Measurements from ENCODE around the gene PYCR2.

The PYCR2 gene

GRCh38 chr1:225921734-225922709, 2.0 kb downstream of the PYCR2 start:
- peaks cover 68% of the 10 kb centered on the region for H3K36me3 Mint-ChIP-seq (ENCODE audit: low read depth)
- H3K4me3 Mint-ChIP-seq = no peak overlapping the region
- H3K4me1 Mint-ChIP-seq (ENCODE audit: low read depth) = peaks cover 49% of the 10 kb centered on the region
- H3K27ac Mint-ChIP-seq = peak overlapping the region; percentile 91
- no peaks in the 10 kb centered on the region for H3K9me3 Mint-ChIP-seq
- intact Hi-C loops (cut with micrococcal nuclease) = loop anchor here (5.0 kb wide), 1 partner anchor 455 kb away; no protein-coding TSS in a partner anchor
- H3K27me3 Mint-ChIP-seq = no peaks in the 10 kb centered on the region

GRCh38 chr1:225919906-225920305, 4.1 kb downstream of the PYCR2 start:
- H3K9me3 Mint-ChIP-seq = no peaks in the 10 kb centered on the region
- peaks cover 89% of the 10 kb centered on the region for H3K36me3 Mint-ChIP-seq (ENCODE audit: low read depth)
- peaks cover 43% of the 10 kb centered on the region for H3K4me1 Mint-ChIP-seq (ENCODE audit: low read depth)
- H3K27ac Mint-ChIP-seq = peak overlapping the region; percentile 77
- no peak overlapping the region for H3K4me3 Mint-ChIP-seq
- H3K27me3 Mint-ChIP-seq = no peaks in the 10 kb centered on the region
- intact Hi-C loops (cut with micrococcal nuclease) = loop anchor here (5.0 to 10.0 kb wide), 3 partner anchors 55 to 453 kb away; partner anchors contain the start of gene SRP9

GRCh38 chr1:225918280-225918679, 5.8 kb downstream of the PYCR2 start:
- Mint-ChIP-seq H3K4me3 (no peak overlapping the region), H3K9me3 (no peaks in the 10 kb centered on the region), H3K27ac (no peak overlapping the region), H3K4me1 (ENCODE audit: low read depth) (peaks cover 40% of the 10 kb centered on the region), H3K27me3 (no peaks in the 10 kb centered on the region), H3K36me3 (ENCODE audit: low read depth) (peaks cover 84% of the 10 kb centered on the region)
- intact Hi-C loops (cut with micrococcal nuclease) = loop anchor here (10.0 kb wide), 2 partner anchors 57 to 143 kb away; partner anchors contain the start of gene SRP9

- H3K4me3 Mint-ChIP-seq = no peak overlapping the region
- no peaks in the 10 kb centered on the region for H3K9me3 Mint-ChIP-seq
- H3K27me3 Mint-ChIP-seq = no peaks in the 10 kb centered on the region
- peaks cover 33% of the 10 kb centered on the region for H3K4me1 Mint-ChIP-seq (ENCODE audit: low read depth)
- no peak overlapping the region for H3K27ac Mint-ChIP-seq
- intact Hi-C loops (cut with micrococcal nuclease) = loop anchor here (10.0 kb wide), 2 partner anchors 57 to 143 kb away; partner anchors contain the start of gene SRP9
- peaks cover 83% of the 10 kb centered on the region for H3K36me3 Mint-ChIP-seq (ENCODE audit: low read depth)
These were observed 6.5 kb downstream of the PYCR2 start for GRCh38 chr1:225917536-225917935.

GRCh38 chr1:225917101-225917500, 6.9 kb downstream of the PYCR2 start:
- Mint-ChIP-seq H3K9me3 (no peaks in the 10 kb centered on the region), H3K4me1 (ENCODE audit: low read depth) (peaks cover 28% of the 10 kb centered on the region), H3K4me3 (no peak overlapping the region), H3K27ac (no peak overlapping the region), H3K27me3 (no peaks in the 10 kb centered on the region), H3K36me3 (ENCODE audit: low read depth) (peaks cover 80% of the 10 kb centered on the region)
- intact Hi-C loops (cut with micrococcal nuclease) = loop anchor here (10.0 kb wide), 2 partner anchors 58 to 142 kb away; partner anchors contain the start of gene SRP9

GRCh38 chr1:225915538-225915991, 8.5 kb downstream of the PYCR2 start:
- H3K9me3 Mint-ChIP-seq = no peaks in the 10 kb centered on the region
- peaks cover 4% of the 10 kb centered on the region for H3K27me3 Mint-ChIP-seq
- H3K36me3 Mint-ChIP-seq (ENCODE audit: low read depth) = peaks cover 64% of the 10 kb centered on the region
- no peak overlapping the region for H3K4me3 Mint-ChIP-seq
- no peak overlapping the region for H3K27ac Mint-ChIP-seq
- H3K4me1 Mint-ChIP-seq (ENCODE audit: low read depth) = peaks cover 13% of the 10 kb centered on the region
- intact Hi-C loops (cut with micrococcal nuclease) = loop anchor here (10.0 kb wide), 2 partner anchors 59 to 141 kb away; partner anchors contain the start of gene SRP9

- intact Hi-C loops (cut with micrococcal nuclease) = loop anchor here (10.0 kb wide), 2 partner anchors 60 to 140 kb away; partner anchors contain the start of gene SRP9
- no peak overlapping the region for H3K4me3 Mint-ChIP-seq
- H3K9me3 Mint-ChIP-seq = no peaks in the 10 kb centered on the region
- peaks cover 7% of the 10 kb centered on the region for H3K4me1 Mint-ChIP-seq (ENCODE audit: low read depth)
- H3K27me3 Mint-ChIP-seq = peaks cover 4% of the 10 kb centered on the region
- peaks cover 58% of the 10 kb centered on the region for H3K36me3 Mint-ChIP-seq (ENCODE audit: low read depth)
- H3K27ac Mint-ChIP-seq = no peak overlapping the region
These were observed 9.1 kb downstream of the PYCR2 start for GRCh38 chr1:225914947-225915346.

GRCh38 chr1:225914391-225914790, 9.7 kb downstream of the PYCR2 start:
- no peak overlapping the region for H3K27ac Mint-ChIP-seq
- intact Hi-C loops (cut with micrococcal nuclease) = loop anchor here (10.0 kb wide), 2 partner anchors 60 to 140 kb away; partner anchors contain the start of gene SRP9
- H3K9me3 Mint-ChIP-seq = no peaks in the 10 kb centered on the region
- H3K27me3 Mint-ChIP-seq = peaks cover 4% of the 10 kb centered on the region
- no peak overlapping the region for H3K4me3 Mint-ChIP-seq
- peaks cover 53% of the 10 kb centered on the region for H3K36me3 Mint-ChIP-seq (ENCODE audit: low read depth)
- H3K4me1 Mint-ChIP-seq (ENCODE audit: low read depth) = peaks cover 1% of the 10 kb centered on the region

GRCh38 chr1:225911191-225912130, 12.6 kb downstream of the PYCR2 start:
- Mint-ChIP-seq H3K27me3 (peaks cover 4% of the 10 kb centered on the region), H3K4me3 (no peak overlapping the region), H3K27ac (no peak overlapping the region), H3K9me3 (no peaks in the 10 kb centered on the region), H3K4me1 (ENCODE audit: low read depth) (no peaks in the 10 kb centered on the region), H3K36me3 (ENCODE audit: low read depth) (peaks cover 23% of the 10 kb centered on the region)
- intact Hi-C loops (cut with micrococcal nuclease) = loop anchor here (1.0 to 10.0 kb wide), 3 partner anchors 63 to 436 kb away; partner anchors contain the start of gene SRP9

GRCh38 chr1:225909477-225909876, 14.6 kb downstream of the PYCR2 start:
- Mint-ChIP-seq H3K27ac (no peak overlapping the region), H3K27me3 (peaks cover 4% of the 10 kb centered on the region), H3K36me3 (ENCODE audit: low read depth) (peaks cover 5% of the 10 kb centered on the region), H3K9me3 (no peaks in the 10 kb centered on the region), H3K4me3 (no peak overlapping the region), H3K4me1 (ENCODE audit: low read depth) (no peaks in the 10 kb centered on the region)
- intact Hi-C loops (cut with micrococcal nuclease) = no loop called here

GRCh38 chr1:225908773-225909172, 15.3 kb downstream of the PYCR2 start:
- peaks cover 5% of the 10 kb centered on the region for H3K36me3 Mint-ChIP-seq (ENCODE audit: low read depth)
- H3K27ac Mint-ChIP-seq = no peak overlapping the region
- intact Hi-C loops (cut with micrococcal nuclease) = no loop called here

GRCh38 chr1:225908013-225908640, 15.9 kb downstream of the PYCR2 start:
- no peak overlapping the region for H3K4me3 Mint-ChIP-seq
- H3K27me3 Mint-ChIP-seq = peaks cover 4% of the 10 kb centered on the region
- no peaks in the 10 kb centered on the region for H3K9me3 Mint-ChIP-seq
- H3K4me1 Mint-ChIP-seq (ENCODE audit: low read depth) = no peaks in the 10 kb centered on the region
- no peak overlapping the region for H3K27ac Mint-ChIP-seq
- intact Hi-C loops (cut with micrococcal nuclease) = no loop called here
- peaks cover 5% of the 10 kb centered on the region for H3K36me3 Mint-ChIP-seq (ENCODE audit: low read depth)

More at GRCh38 chr1:225908773-225909172, 15.3 kb downstream of the PYCR2 start:
- peaks cover 4% of the 10 kb centered on the region for H3K27me3 Mint-ChIP-seq
- no peaks in the 10 kb centered on the region for H3K9me3 Mint-ChIP-seq
- no peak overlapping the region for H3K4me3 Mint-ChIP-seq
- H3K4me1 Mint-ChIP-seq (ENCODE audit: low read depth) = no peaks in the 10 kb centered on the region

GRCh38 chr1:225907341-225907740, 16.7 kb downstream of the PYCR2 start:
- no peaks in the 10 kb centered on the region for H3K4me1 Mint-ChIP-seq (ENCODE audit: low read depth)
- H3K36me3 Mint-ChIP-seq (ENCODE audit: low read depth) = no peaks in the 10 kb centered on the region
- peaks cover 4% of the 10 kb centered on the region for H3K27me3 Mint-ChIP-seq
- H3K9me3 Mint-ChIP-seq = no peaks in the 10 kb centered on the region
- no peak overlapping the region for H3K27ac Mint-ChIP-seq
- intact Hi-C loops (cut with micrococcal nuclease) = no loop called here
- no peak overlapping the region for H3K4me3 Mint-ChIP-seq

Measured in dendritic cell treated with granulocyte-macrophage colony-stimulating factor and Interleukin-4, amounts not matched to agents 40 ng/mL and 50 ng/mL, for 4 days (primary cell).